GM21381 (cell line): ENCODE results near the gene UBALD1.

Experiments
- ATAC-seq: cut with Tn5 transposase; IDR thresholded peaks from one replicate; pipeline ENCODE4 v1.9.1; 2021; ENCODE audit warnings: mild to moderate bottlenecking, moderate library complexity; ENCODE audit not compliant: unreplicated experiment

UBALD1 gene

GRCh38 chr16:4616047-4616811 is 1.5 kb upstream of the UBALD1 start:
- peak; percentile 72 for ATAC-seq

GRCh38 chr16:4615384-4616046 is 827 bp upstream of the UBALD1 start:
- no peak for ATAC-seq

GRCh38 chr16:4613636-4614570 is 785 bp downstream of the UBALD1 start:
- no peak for ATAC-seq

GRCh38 chr16:4612977-4613635 is 1.6 kb downstream of the UBALD1 start:
- no peak for ATAC-seq

- no peak for ATAC-seq
Measured at GRCh38 chr16:4612474-4612931, 2.2 kb downstream of the UBALD1 start.

GRCh38 chr16:4611337-4612021 is 3.2 kb downstream of the UBALD1 start:
- no peak for ATAC-seq

GRCh38 chr16:4610011-4611005 is 4.4 kb downstream of the UBALD1 start:
- no peak for ATAC-seq

- ATAC-seq = no peak
Measured at GRCh38 chr16:4609200-4610010, 5.3 kb downstream of the UBALD1 start.

GRCh38 chr16:4608704-4608980 is 6.0 kb downstream of the UBALD1 start:
- no peak for ATAC-seq

- ATAC-seq = no peak
Measured at GRCh38 chr16:4607841-4608703, 6.6 kb downstream of the UBALD1 start.

- ATAC-seq = no peak
Measured at GRCh38 chr16:4606354-4606753, 8.3 kb downstream of the UBALD1 start.

GRCh38 chr16:4604401-4604800 is 10.3 kb downstream of the UBALD1 start:
- ATAC-seq = no peak

GRCh38 chr16:4603624-4604170 is 11.0 kb downstream of the UBALD1 start:
- ATAC-seq = no peak

- no peak for ATAC-seq
Measured at GRCh38 chr16:4602331-4602730, 12.4 kb downstream of the UBALD1 start.

GRCh38 chr16:4601864-4602186 is 12.9 kb downstream of the UBALD1 start:
- ATAC-seq = no peak

GRCh38 chr16:4601036-4601863 is 13.4 kb downstream of the UBALD1 start:
- no peak for ATAC-seq
